Measurements from ENCODE around the gene WNT2B. TPM values are rescaled to one million over a fixed set of nuclear protein-coding genes. Genes with fewer than 3 reads are reported as not detected.

The WNT2B gene
- total RNA-seq, 1 experiment from 2014 or later, result 0.68 TPM

DNA sequence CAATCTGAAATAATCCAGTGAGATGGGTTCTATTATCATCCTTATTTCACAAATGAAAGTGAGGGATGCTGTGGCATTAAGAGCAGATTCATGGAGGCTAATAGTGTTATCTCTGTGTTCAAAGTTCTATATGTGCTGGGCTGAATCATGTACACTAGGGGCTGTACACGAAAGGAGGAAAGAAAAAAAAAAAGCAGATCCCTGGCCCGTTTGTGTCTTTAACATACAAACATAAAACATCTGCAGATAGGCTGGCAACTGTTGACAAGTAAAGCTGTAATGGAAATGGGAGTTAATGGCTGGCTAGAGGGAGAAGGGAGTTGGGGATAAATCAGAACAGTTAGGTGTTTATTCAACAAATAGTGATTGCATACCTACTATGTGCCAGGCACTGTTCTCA is 3.1 kb downstream of the WNT2B start:
- H3K27ac ChIP-seq (ENCODE audit: insufficient read length, low read depth, low read length), result no peak overlapping the region
- H3K79me2 ChIP-seq (ENCODE audit: insufficient read depth, low read length), result no peaks in the 10 kb centered on the region
- H3K4me2 ChIP-seq (ENCODE audit: insufficient read depth, insufficient read length, low read length), result no peak overlapping the region
- no peaks in the 10 kb centered on the region for H3K9me3 ChIP-seq (ENCODE audit: control insufficient read depth, low read depth, low read length)
- no peak overlapping the region for H2BK5ac ChIP-seq (ENCODE audit: insufficient read length, low read length)
- no peaks in the 10 kb centered on the region for H3K79me1 ChIP-seq (ENCODE audit: insufficient read depth, low read depth, low read length, poor library complexity, severe bottlenecking)
- Mint-ChIP-seq H3K4me3 (no peak overlapping the region; a peak in 1 of 5 replicates), H3K9me3 (no peaks in the 10 kb centered on the region), H3K4me1 (peaks cover 28 to 43% of the 10 kb centered on the region in 2 experiments), H3K27me3 (ENCODE audit: low read depth) (peaks cover 85% of the 10 kb centered on the region), H3K36me3 (ENCODE audit: insufficient read depth in 1 of 3, low read depth in 3 of 3) (no peaks in the 10 kb centered on the region), H3K27ac (no peak overlapping the region; a peak in 1 of 7 replicates)
- 0 out of 2 replicates have a peak, but pooled peaks cover 3% of the 10 kb centered on the region for H3K4me1 ChIP-seq (ENCODE audit: insufficient read depth, low read length)
- no peak overlapping the region for H3K14ac ChIP-seq (ENCODE audit: insufficient read depth, low read length)
- H3K4ac ChIP-seq (ENCODE audit: low read depth, low read length), result no peak overlapping the region
- no peak overlapping the region for H2AK5ac ChIP-seq (ENCODE audit: insufficient read length, low read length)
- TF ChIP-seq, protein P1, sequence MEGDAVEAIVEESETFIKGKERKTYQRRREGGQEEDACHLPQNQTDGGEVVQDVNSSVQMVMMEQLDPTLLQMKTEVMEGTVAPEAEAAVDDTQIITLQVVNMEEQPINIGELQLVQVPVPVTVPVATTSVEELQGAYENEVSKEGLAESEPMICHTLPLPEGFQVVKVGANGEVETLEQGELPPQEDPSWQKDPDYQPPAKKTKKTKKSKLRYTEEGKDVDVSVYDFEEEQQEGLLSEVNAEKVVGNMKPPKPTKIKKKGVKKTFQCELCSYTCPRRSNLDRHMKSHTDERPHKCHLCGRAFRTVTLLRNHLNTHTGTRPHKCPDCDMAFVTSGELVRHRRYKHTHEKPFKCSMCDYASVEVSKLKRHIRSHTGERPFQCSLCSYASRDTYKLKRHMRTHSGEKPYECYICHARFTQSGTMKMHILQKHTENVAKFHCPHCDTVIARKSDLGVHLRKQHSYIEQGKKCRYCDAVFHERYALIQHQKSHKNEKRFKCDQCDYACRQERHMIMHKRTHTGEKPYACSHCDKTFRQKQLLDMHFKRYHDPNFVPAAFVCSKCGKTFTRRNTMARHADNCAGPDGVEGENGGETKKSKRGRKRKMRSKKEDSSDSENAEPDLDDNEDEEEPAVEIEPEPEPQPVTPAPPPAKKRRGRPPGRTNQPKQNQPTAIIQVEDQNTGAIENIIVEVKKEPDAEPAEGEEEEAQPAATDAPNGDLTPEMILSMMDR (conservative IDR thresholded peaks at IDR 0.05), result no peak
- H2AFZ ChIP-seq (ENCODE audit: low read length), result no peak overlapping the region
- DNase-seq, result no peak
- H3K56ac ChIP-seq (ENCODE audit: insufficient read length, low read depth, low read length), result no peak overlapping the region
- H3K9ac ChIP-seq (ENCODE audit: extremely low read depth, insufficient read length, low read length), result no peak overlapping the region
- H3K27me3 ChIP-seq (ENCODE audit: insufficient read depth, low read length), result peaks cover 40% of the 10 kb centered on the region
- H4K91ac ChIP-seq (ENCODE audit: insufficient read length, low read depth, low read length), result no peak overlapping the region
- no peak overlapping the region for H2BK15ac ChIP-seq (ENCODE audit: low read depth, low read length)
- H3K23me2 ChIP-seq (ENCODE audit: insufficient read length, low read depth, low read length, poor library complexity, severe bottlenecking), result peaks cover 24% of the 10 kb centered on the region
- no CpG with 5 or more reads among the region's 2 CpGs for WGBS (ENCODE audit: extremely low coverage, insufficient read length, low lambda C conversion rate)
- no peak overlapping the region for H2BK12ac ChIP-seq (ENCODE audit: insufficient read length, low read depth, low read length)
- H4K20me1 ChIP-seq (ENCODE audit: control insufficient read depth, insufficient read depth, insufficient read length), result no peaks in the 10 kb centered on the region
- no peak overlapping the region for H3K18ac ChIP-seq (ENCODE audit: insufficient read length, low read depth, low read length)
- no peak overlapping the region for H2BK120ac ChIP-seq (ENCODE audit: low read depth, low read length, poor library complexity, severe bottlenecking)
- no peak overlapping the region for H4K8ac ChIP-seq (replicated peaks; ENCODE audit: insufficient read length, low read depth, low read length)
- H3K23ac ChIP-seq (ENCODE audit: insufficient read length, low read depth, low read length), result no peak overlapping the region
- H2BK20ac ChIP-seq (ENCODE audit: low read depth, low read length, poor library complexity, severe bottlenecking), result no peak overlapping the region
- H3T11ph ChIP-seq (ENCODE audit: low read length), result no peak overlapping the region
- H4K5ac ChIP-seq (ENCODE audit: insufficient read length, low read depth, low read length), result no peak overlapping the region
